PC-9 (cell line): Measurements from ENCODE around the gene OGDH. TPM values are rescaled to one million over a fixed set of nuclear protein-coding genes. Genes with fewer than 3 reads are reported as not detected.

Experiments used
- BruUV-seq: library from RNA; stranded (reverse); fragments of 400-500 nt; replicated peaks from 2 replicates; lab custom pipeline; 2021; lab: Mats Ljungman, UMichigan
- CTCF ChIA-PET: fragments of 300-600 bp; sonication (Branson Sonifier 250); formaldehyde crosslinking; loops from one replicate; lab custom pipeline; 2022; ENCODE audit warnings: antibody characterized with exemption; lab: Charles Lee
- POLR2A ChIA-PET: fragments of 300-600 bp; sonication (Branson Sonifier 250); formaldehyde crosslinking; loops from one replicate; lab custom pipeline; 2022; ENCODE audit warnings: antibody characterized with exemption; ENCODE audit not compliant: unreplicated experiment; lab: Charles Lee
- DNase-seq, 2 experiments: peaks; one replicate each; pipeline versions ENCODE4 v3.0.0 to v3.0.0-alpha.2; 2015 to 2022; ENCODE audit warnings: mixed read lengths in 1 of 2
- H2AFZ ChIP-seq: fragments of 200-600 bp; sonication (generic); 2 replicates; pipeline ENCODE4 v1.8.1; 2017; ENCODE audit warnings: antibody characterized with exemption
- H3F3A ChIP-seq: fragments of 200-600 bp; sonication (generic); 2 replicates; pipeline ENCODE4 v1.8.1; 2017; ENCODE audit warnings: antibody characterized with exemption, mild to moderate bottlenecking, low read depth; ENCODE audit not compliant: insufficient read depth
- H3K27ac ChIP-seq: fragments of 200-600 bp; sonication (generic); 2 replicates; pipeline ENCODE4 v1.6.1; 2016; ENCODE audit warnings: mixed run types
- H3K27me3 ChIP-seq: fragments of 200-600 bp; sonication (generic); 2 replicates; pipeline ENCODE4 v1.6.1; 2016; ENCODE audit warnings: low read depth, mixed run types; ENCODE audit not compliant: insufficient read depth
- H3K36me3 ChIP-seq: fragments of 200-600 bp; sonication (generic); 2 replicates; pipeline ENCODE4 v1.6.1; 2016; ENCODE audit warnings: low read depth, mixed run types
- H3K4me1 ChIP-seq: fragments of 200-600 bp; sonication (generic); replicated peaks from 2 replicates; pipeline ENCODE4 v1.6.1; 2016; ENCODE audit warnings: mixed run types; ENCODE audit not compliant: insufficient read depth
- H3K4me2 ChIP-seq: fragments of 200-600 bp; sonication (generic); 2 replicates; pipeline ENCODE4 v1.6.1; 2017; ENCODE audit warnings: mixed run types
- H3K4me3 ChIP-seq: fragments of 200-600 bp; sonication (generic); 2 replicates; pipeline ENCODE4 v1.6.1; 2016; ENCODE audit warnings: mixed run types
- H3K79me2 ChIP-seq: fragments of 200-600 bp; sonication (generic); 2 replicates; pipeline ENCODE4 v1.6.1; 2017; ENCODE audit warnings: low read depth, mixed run types
- H3K9me2 ChIP-seq: fragments of 200-600 bp; sonication (generic); 2 replicates; pipeline ENCODE4 v1.8.1; 2017; ENCODE audit warnings: mild to moderate bottlenecking; ENCODE audit not compliant: insufficient read depth
- H3K9me3 ChIP-seq: fragments of 200-600 bp; sonication (generic); 2 replicates; pipeline ENCODE4 v1.8.1; 2016; ENCODE audit warnings: low read depth; ENCODE audit not compliant: insufficient read depth
- H4K20me1 ChIP-seq: fragments of 200-600 bp; sonication (generic); 2 replicates; pipeline ENCODE4 v1.8.1; 2017; ENCODE audit not compliant: insufficient read depth
- EZH2 ChIP-seq: fragments of 200-600 bp; sonication (generic); IDR thresholded peaks from 2 replicates; pipeline ENCODE4 v1.8.0; 2017; ENCODE audit warnings: antibody characterized with exemption, low read depth
- intact Hi-C: fragments of 100-400 bp; cut with micrococcal nuclease; formaldehyde crosslinking; loops from one replicate; pipeline ENCODE4 v1.10.0; 2022; ENCODE audit not compliant: unreplicated experiment
- total RNA-seq: library from RNA; stranded (reverse); gene quantifications from 2 replicates; pipeline ENCODE4 v1.2.3, GENCODE V29; 2021
- TF ChIP-seq, protein P1 (sequence below): fragments of 200-600 bp; sonication (generic); conservative IDR thresholded peaks from 2 replicates; pipeline ENCODE4 v1.6.1; 2017; ENCODE audit warnings: mixed run types, antibody characterized with exemption, mild to moderate bottlenecking, moderate library complexity

Gene OGDH
- total RNA-seq, 1 experiment from 2014 or later = 135 TPM

DNA sequence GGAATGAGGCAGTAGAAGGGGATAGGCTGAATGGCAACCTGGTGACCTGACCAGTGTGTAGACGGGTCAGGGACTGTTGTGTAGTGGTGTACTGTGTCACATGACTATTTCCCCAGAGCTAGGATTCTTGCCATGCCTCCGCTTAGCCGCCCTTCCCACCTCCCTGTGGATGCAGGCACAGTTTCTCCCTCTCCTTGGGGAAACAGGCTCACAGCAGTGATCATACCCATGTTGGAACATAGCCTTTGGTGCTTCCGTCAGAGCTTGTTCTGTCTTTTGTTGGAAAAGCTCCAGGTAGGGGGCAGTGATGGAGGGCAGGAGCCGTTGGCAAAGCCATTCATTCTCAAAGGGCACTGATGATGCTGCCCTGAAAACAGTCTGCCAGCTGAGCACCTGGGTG lies 44.3 kb downstream of the OGDH start:
- Histone ChIP-seq H2AFZ (no peak overlapping the region), H3K4me1 (no peaks in the 10 kb centered on the region), H3K4me3 (no peak overlapping the region), H3K4me2 (no peak overlapping the region), H3K9me2 (no peaks in the 10 kb centered on the region), H3K79me2 (no peaks in the 10 kb centered on the region), H3K9me3 (no peaks in the 10 kb centered on the region), H3K27ac (no peak overlapping the region), H4K20me1 (no peaks in the 10 kb centered on the region), H3K36me3 (peaks cover 28% of the 10 kb centered on the region; the same call in 1 of the 2 replicates), H3K27me3 (no peaks in the 10 kb centered on the region), H3F3A (no peaks in the 10 kb centered on the region)
- ChIA-PET CTCF (no interaction called here), POLR2A (interaction anchor here (0.6 to 0.7 kb wide), 2 partner anchors 77 to 302 kb away, joined by 3 read pairs; no protein-coding TSS in a partner anchor)
- no TSS peak for BruUV-seq
- TF ChIP-seq EZH2 = no peak
- TF ChIP-seq, protein P1, sequence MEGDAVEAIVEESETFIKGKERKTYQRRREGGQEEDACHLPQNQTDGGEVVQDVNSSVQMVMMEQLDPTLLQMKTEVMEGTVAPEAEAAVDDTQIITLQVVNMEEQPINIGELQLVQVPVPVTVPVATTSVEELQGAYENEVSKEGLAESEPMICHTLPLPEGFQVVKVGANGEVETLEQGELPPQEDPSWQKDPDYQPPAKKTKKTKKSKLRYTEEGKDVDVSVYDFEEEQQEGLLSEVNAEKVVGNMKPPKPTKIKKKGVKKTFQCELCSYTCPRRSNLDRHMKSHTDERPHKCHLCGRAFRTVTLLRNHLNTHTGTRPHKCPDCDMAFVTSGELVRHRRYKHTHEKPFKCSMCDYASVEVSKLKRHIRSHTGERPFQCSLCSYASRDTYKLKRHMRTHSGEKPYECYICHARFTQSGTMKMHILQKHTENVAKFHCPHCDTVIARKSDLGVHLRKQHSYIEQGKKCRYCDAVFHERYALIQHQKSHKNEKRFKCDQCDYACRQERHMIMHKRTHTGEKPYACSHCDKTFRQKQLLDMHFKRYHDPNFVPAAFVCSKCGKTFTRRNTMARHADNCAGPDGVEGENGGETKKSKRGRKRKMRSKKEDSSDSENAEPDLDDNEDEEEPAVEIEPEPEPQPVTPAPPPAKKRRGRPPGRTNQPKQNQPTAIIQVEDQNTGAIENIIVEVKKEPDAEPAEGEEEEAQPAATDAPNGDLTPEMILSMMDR = no peak
- no peak for DNase-seq
- intact Hi-C loops = no loop called here

DNA sequence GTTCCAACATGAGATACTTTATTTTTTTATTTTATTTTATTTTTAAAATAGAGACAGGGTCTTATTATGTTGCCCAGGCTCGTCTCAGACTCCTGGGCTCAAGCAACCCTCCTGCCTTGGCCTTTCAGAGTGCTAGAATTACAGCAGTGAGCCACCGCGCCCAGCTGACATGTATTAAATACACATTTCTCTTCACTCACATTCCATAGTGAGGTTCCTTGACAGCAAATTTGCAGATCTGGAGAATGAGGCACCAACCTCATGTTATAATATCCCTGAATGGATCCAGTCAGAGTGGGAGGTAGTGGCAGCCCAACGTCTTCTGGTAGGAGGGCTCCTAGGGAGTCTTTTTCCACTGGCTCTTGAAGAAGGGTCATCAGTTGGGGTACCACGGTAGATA lies 46.1 kb downstream of the OGDH start:
- no peaks in the 10 kb centered on the region for H3K4me1 ChIP-seq
- H4K20me1 ChIP-seq = no peaks in the 10 kb centered on the region
- no peaks in the 10 kb centered on the region for H3K79me2 ChIP-seq
- no peak for DNase-seq
- no peak overlapping the region for H2AFZ ChIP-seq
- no peaks in the 10 kb centered on the region for H3K9me2 ChIP-seq
- no peak overlapping the region for H3K4me3 ChIP-seq
- no peaks in the 10 kb centered on the region for H3K27me3 ChIP-seq
- CTCF ChIA-PET = no interaction called here
- TF ChIP-seq EZH2 = no peak
- TF ChIP-seq, protein P1 = no peak
- H3F3A ChIP-seq = no peaks in the 10 kb centered on the region; the same call in 1 of the 2 replicates
- POLR2A ChIA-PET = no interaction called here
- no peak overlapping the region for H3K27ac ChIP-seq
- BruUV-seq = no TSS peak
- H3K4me2 ChIP-seq = no peak overlapping the region
- intact Hi-C loops = no loop called here
- H3K36me3 ChIP-seq = peaks cover 21% of the 10 kb centered on the region
- no peaks in the 10 kb centered on the region for H3K9me3 ChIP-seq

DNA sequence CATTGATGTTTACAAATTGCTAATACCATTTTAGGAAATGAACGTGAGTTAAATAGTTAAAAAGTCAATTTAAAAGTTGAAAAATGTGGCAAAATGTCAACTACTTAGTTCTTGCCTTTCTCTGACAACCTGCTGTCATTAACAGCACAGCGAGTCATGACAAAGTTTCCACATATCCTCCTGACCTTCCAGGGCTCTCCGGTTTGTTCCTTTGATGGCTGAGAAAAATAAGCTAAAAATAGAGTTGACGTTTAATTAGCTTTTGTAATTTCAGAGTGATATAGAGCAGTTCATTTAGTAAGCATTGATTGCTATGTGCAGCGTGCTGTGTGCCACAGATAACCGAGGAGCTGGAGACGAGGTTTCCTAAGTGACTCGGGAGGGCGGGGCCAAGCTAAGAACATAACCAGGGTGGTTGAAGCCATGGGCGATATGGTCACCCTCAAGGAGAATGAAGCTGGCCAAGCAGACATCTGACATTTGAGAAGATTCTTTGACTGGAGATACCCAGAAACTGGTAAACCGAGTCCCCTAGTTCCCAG lies 47.9 kb downstream of the OGDH start:
- CTCF ChIA-PET = no interaction called here
- H3K9me3 ChIP-seq = 0 out of 2 replicates have a peak, but pooled peaks cover 4% of the 10 kb centered on the region
- no peaks in the 10 kb centered on the region; the same call in 1 of the 2 replicates for H3F3A ChIP-seq
- TF ChIP-seq, protein P1 = no peak
- TF ChIP-seq EZH2 = no peak
- H3K4me3 ChIP-seq = no peak overlapping the region
- POLR2A ChIA-PET = no interaction called here
- H4K20me1 ChIP-seq = no peaks in the 10 kb centered on the region
- intact Hi-C loops = no loop called here
- no TSS peak for BruUV-seq
- no peaks in the 10 kb centered on the region for H3K27me3 ChIP-seq
- H3K4me1 ChIP-seq = no peaks in the 10 kb centered on the region
- H3K79me2 ChIP-seq = no peaks in the 10 kb centered on the region
- H3K9me2 ChIP-seq = no peaks in the 10 kb centered on the region
- no peak overlapping the region for H3K4me2 ChIP-seq
- no peak overlapping the region for H3K27ac ChIP-seq
- DNase-seq = no peak
- H2AFZ ChIP-seq = no peak overlapping the region
- H3K36me3 ChIP-seq = peaks cover 35% of the 10 kb centered on the region
